ENCODE results near the gene BEAN1.

GRCh38 chr16:66397736-66398433 lies 29.2 kb upstream of the BEAN1 start:
- TF ChIP-seq EZH2 (IDR thresholded peaks at IDR 0.05; ENCODE audit: low read length, missing control alignments) (no peak), CTCF (conservative IDR thresholded peaks at IDR 0.05 in 1 of 2, IDR thresholded peaks at IDR 0.05 in 1 of 2; ENCODE audit: low read depth in 1 of 2, low read length in 2 of 2) (no peak)

Measured in fibroblast of lung (primary cell).